Mucosa of rectum (tissue), 2 donors: ENCODE results near the gene POM121.
"Not testable (repeated sequence)": the region's sequence is repeated elsewhere in the genome, so short reads cannot be mapped to it uniquely, and the experiment has no call there.

Source experiments
- H3K27ac ChIP-seq, 2 donors: one replicate each; pipeline ENCODE4 v1.7.0; 2013; ENCODE audit warnings: inconsistent platforms in 2 of 2, low read depth in 2 of 2, low read length in 2 of 2
- H3K27me3 ChIP-seq, 2 donors: one replicate each; pipeline ENCODE4 v1.7.0; 2013; ENCODE audit warnings: low read length in 2 of 2; ENCODE audit not compliant: control insufficient read depth in 2 of 2, insufficient read depth in 2 of 2
- H3K36me3 ChIP-seq, 2 donors: one replicate each; pipeline ENCODE4 v1.7.0; 2013; ENCODE audit warnings: low read length in 2 of 2; ENCODE audit not compliant: control insufficient read depth in 2 of 2, insufficient read depth in 2 of 2
- H3K4me1 ChIP-seq, 2 donors: one replicate each; pipeline ENCODE4 v1.7.0; 2013; ENCODE audit warnings: low read length in 2 of 2, mild to moderate bottlenecking in 1 of 2; ENCODE audit not compliant: control insufficient read depth in 2 of 2, insufficient read depth in 2 of 2
- H3K4me3 ChIP-seq, 2 donors: one replicate each; pipeline ENCODE4 v1.7.0; 2013; ENCODE audit warnings: low read length in 2 of 2
- H3K9ac ChIP-seq, 2 donors: one replicate each; pipeline ENCODE4 v1.7.0; 2013; ENCODE audit warnings: low read length in 2 of 2, low read depth in 1 of 2, mild to moderate bottlenecking in 1 of 2
- H3K9me3 ChIP-seq, 2 donors: one replicate each; pipeline ENCODE4 v1.7.0; 2013; ENCODE audit warnings: low read length in 2 of 2; ENCODE audit not compliant: control insufficient read depth in 2 of 2
- donor health status: healthy.
- donor health status: Normal muscosa, but diverticular disease.

POM121 gene

GRCh38 chr7:72966892-72967291, 42.0 kb downstream of the POM121 start:
- not testable (repeated sequence) for H3K4me3 ChIP-seq, H3K9ac ChIP-seq

GRCh38 chr7:72968980-72969516, 44.2 kb downstream of the POM121 start, which contains the start of gene TRIM74:
TRIM74 (minus strand) TSS chr7:72969466; CDS start chr7:72966157, 3,309 bp downstream.
- H3K9ac ChIP-seq, H3K4me1 ChIP-seq, H3K36me3 ChIP-seq, H3K27me3 ChIP-seq, H3K27ac ChIP-seq, H3K9me3 ChIP-seq, H3K4me3 ChIP-seq: not testable (repeated sequence)

More at GRCh38 chr7:72966892-72967291, 42.0 kb downstream of the POM121 start:
- H3K36me3 ChIP-seq, H3K9me3 ChIP-seq, H3K27me3 ChIP-seq, H3K4me1 ChIP-seq, H3K27ac ChIP-seq: not testable (repeated sequence)

- not testable (repeated sequence) for H3K9me3 ChIP-seq, H3K27ac ChIP-seq, H3K9ac ChIP-seq, H3K4me3 ChIP-seq, H3K4me1 ChIP-seq, H3K27me3 ChIP-seq, H3K36me3 ChIP-seq
These were observed 44.8 kb downstream of the POM121 start for GRCh38 chr7:72969688-72970087.

- H3K9me3 ChIP-seq, H3K4me1 ChIP-seq, H3K27me3 ChIP-seq, H3K36me3 ChIP-seq, H3K27ac ChIP-seq, H3K9ac ChIP-seq, H3K4me3 ChIP-seq: not testable (repeated sequence)
These were observed 46.6 kb downstream of the POM121 start for GRCh38 chr7:72971505-72971904.

GRCh38 chr7:72974781-72975180, 49.9 kb downstream of the POM121 start:
- not testable (repeated sequence) for H3K27me3 ChIP-seq, H3K9ac ChIP-seq, H3K4me1 ChIP-seq, H3K9me3 ChIP-seq, H3K4me3 ChIP-seq, H3K36me3 ChIP-seq, H3K27ac ChIP-seq

GRCh38 chr7:72975656-72976286, 50.9 kb downstream of the POM121 start:
- H3K9ac ChIP-seq, H3K4me1 ChIP-seq, H3K36me3 ChIP-seq, H3K27ac ChIP-seq, H3K9me3 ChIP-seq, H3K4me3 ChIP-seq, H3K27me3 ChIP-seq: not testable (repeated sequence)

GRCh38 chr7:72976434-72976833, 51.5 kb downstream of the POM121 start:
- not testable (repeated sequence) for H3K4me3 ChIP-seq, H3K4me1 ChIP-seq, H3K27me3 ChIP-seq, H3K9me3 ChIP-seq, H3K36me3 ChIP-seq, H3K27ac ChIP-seq, H3K9ac ChIP-seq

GRCh38 chr7:72980382-72980781, 55.5 kb downstream of the POM121 start:
- not testable (repeated sequence) for H3K4me3 ChIP-seq, H3K27ac ChIP-seq, H3K27me3 ChIP-seq, H3K36me3 ChIP-seq, H3K9me3 ChIP-seq, H3K9ac ChIP-seq, H3K4me1 ChIP-seq

GRCh38 chr7:72982084-72982483, 57.2 kb downstream of the POM121 start:
- not testable (repeated sequence) for H3K36me3 ChIP-seq, H3K27ac ChIP-seq, H3K4me3 ChIP-seq, H3K9me3 ChIP-seq, H3K9ac ChIP-seq, H3K4me1 ChIP-seq, H3K27me3 ChIP-seq

- H3K9ac ChIP-seq, H3K4me1 ChIP-seq, H3K9me3 ChIP-seq, H3K36me3 ChIP-seq, H3K27ac ChIP-seq, H3K27me3 ChIP-seq, H3K4me3 ChIP-seq: not testable (repeated sequence)
These were observed 65.4 kb downstream of the POM121 start for GRCh38 chr7:72990146-72990913.
